GM12878 (cell line): ENCODE results near the gene SEC24A.

Experiments
- POLR2A ChIP-seq: IDR thresholded peaks from 2 replicates; pipeline ENCODE4 v1.6.1; 2011; ENCODE audit warnings: low read depth, mild to moderate bottlenecking, low read length
- TF ChIP-seq, protein P1 (sequence below), 3 experiments: IDR thresholded peaks in 2 of 3; conservative IDR thresholded peaks in 1 of 3; 2 replicates each; pipeline ENCODE4 v1.5.1; 2011; ENCODE audit warnings: low read depth in 3 of 3, low read length in 3 of 3, mild to moderate bottlenecking in 3 of 3, control low read depth in 2 of 3, moderate library complexity in 2 of 3, inconsistent platforms in 1 of 3, mixed read lengths in 1 of 3; ENCODE audit not compliant: control insufficient read depth in 2 of 3, insufficient read depth in 1 of 3; ENCODE audit errors: extremely low read depth in 1 of 3
- TF ChIP-seq, protein P2 (sequence below): IDR thresholded peaks from 2 replicates; pipeline ENCODE4 v1.6.1; 2011; ENCODE audit warnings: low read depth, mild to moderate bottlenecking, low read length, moderate library complexity, borderline replicate concordance; ENCODE audit errors: extremely low read depth

DNA sequence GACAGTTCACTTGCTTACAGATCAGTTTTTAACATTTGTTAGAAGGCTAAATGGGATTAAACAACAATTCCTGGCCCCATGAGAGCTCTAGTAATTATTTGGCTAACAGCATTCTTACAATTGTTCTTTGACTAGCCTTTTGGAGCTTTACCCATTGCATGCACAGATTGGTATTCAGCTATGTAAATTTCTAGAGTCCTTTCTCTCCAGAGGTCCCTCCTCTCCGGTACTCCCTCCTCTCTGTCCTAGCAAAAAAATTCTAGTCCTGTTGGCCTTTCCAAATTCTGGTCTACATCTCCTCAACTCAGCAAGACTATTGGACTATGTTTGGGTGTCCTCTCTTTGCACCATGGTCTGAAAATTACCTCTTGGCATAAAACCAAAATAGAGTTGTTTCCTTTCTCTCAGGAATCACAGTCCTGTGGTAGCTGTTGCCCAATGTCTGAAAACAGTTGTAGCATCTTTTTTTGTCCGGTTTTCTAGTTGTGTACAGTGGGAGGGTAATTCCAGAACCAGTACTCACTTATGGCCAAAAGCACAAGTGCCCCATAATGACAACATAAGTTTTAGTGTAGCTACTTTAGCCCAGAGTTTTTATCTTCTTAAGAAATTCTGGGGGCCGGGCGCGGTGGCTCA lies 34.0 kb upstream of the SEC24A start:
- TF ChIP-seq, protein P1, sequence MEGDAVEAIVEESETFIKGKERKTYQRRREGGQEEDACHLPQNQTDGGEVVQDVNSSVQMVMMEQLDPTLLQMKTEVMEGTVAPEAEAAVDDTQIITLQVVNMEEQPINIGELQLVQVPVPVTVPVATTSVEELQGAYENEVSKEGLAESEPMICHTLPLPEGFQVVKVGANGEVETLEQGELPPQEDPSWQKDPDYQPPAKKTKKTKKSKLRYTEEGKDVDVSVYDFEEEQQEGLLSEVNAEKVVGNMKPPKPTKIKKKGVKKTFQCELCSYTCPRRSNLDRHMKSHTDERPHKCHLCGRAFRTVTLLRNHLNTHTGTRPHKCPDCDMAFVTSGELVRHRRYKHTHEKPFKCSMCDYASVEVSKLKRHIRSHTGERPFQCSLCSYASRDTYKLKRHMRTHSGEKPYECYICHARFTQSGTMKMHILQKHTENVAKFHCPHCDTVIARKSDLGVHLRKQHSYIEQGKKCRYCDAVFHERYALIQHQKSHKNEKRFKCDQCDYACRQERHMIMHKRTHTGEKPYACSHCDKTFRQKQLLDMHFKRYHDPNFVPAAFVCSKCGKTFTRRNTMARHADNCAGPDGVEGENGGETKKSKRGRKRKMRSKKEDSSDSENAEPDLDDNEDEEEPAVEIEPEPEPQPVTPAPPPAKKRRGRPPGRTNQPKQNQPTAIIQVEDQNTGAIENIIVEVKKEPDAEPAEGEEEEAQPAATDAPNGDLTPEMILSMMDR (IDR thresholded peaks at IDR 0.05 in 2 of 3, conservative IDR thresholded peaks at IDR 0.05 in 1 of 3; ENCODE audit: control insufficient read depth in 2 of 3, extremely low read depth in 1 of 3, insufficient read depth in 1 of 3, low read depth in 3 of 3, low read length in 3 of 3): no peak
- TF ChIP-seq POLR2A: no peak
- TF ChIP-seq, protein P2, sequence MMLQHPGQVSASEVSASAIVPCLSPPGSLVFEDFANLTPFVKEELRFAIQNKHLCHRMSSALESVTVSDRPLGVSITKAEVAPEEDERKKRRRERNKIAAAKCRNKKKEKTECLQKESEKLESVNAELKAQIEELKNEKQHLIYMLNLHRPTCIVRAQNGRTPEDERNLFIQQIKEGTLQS: no peak
